Fibroblast of peridontal ligament (primary cell): ENCODE measurements around the gene SFSWAP.

Source experiments
- DNase-seq: peaks from one replicate; pipeline ENCODE4 v3.0.0-alpha.2; 2010; ENCODE audit errors: extremely low read depth

SFSWAP gene

DNA sequence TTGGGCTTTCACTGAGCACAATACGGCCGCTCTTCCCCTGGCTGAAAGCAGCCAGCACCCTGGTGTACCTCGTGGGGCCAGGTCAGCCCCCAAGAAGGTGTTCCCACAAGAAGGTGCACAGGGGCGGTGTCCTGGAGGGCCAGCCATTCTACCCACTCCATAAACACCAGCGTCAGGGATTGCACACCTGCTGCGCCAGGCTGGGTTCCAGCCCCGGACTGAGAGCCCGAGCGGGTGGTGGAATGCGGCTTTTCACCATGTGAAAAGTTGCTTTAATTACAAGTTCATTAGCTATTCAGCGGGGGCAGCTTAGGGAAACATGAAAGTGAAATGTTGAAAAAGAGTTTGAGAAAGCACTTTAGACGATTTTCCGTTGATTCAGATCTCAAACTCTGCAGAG lies 99.8 kb downstream of the SFSWAP start:
- no peak for DNase-seq

DNA sequence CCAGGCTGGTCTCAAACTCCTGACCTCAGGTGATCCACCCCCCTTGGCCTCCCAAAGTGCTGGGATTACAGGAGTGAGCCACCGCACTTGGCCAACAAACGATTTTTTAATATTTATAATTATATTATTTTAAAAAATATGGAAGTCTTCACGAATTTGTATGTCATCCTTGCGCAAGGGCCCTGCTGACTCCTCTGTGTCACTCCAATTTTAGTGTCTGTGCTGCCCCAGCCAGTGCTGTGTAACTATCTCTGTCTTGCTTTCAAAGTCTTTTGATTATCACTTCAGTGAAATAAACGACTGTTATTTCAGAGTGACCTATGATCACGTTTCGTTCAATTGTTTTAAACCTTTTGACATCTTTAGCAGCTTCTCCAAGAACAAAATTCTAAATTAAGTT lies 104.2 kb downstream of the SFSWAP start:
- no peak for DNase-seq

DNA sequence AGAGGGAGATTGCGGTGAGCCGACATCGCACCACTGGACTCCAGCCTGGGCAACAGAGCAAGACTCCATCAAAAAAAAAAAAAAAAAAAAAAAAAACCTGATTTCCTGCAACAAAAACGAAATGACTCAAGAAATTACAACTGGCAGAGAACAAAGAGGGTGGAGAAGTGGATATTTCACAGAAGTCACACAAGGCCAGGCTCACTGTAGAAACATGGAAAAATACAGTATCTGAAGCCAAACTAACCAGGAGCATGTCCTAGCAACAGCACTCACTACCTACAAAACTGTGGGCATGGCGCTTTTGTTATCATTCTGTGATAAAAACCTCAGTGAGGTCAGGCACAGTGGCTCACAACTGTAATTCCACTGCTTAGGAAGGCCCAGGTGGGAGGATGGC lies 105.6 kb downstream of the SFSWAP start:
- DNase-seq: no peak

DNA sequence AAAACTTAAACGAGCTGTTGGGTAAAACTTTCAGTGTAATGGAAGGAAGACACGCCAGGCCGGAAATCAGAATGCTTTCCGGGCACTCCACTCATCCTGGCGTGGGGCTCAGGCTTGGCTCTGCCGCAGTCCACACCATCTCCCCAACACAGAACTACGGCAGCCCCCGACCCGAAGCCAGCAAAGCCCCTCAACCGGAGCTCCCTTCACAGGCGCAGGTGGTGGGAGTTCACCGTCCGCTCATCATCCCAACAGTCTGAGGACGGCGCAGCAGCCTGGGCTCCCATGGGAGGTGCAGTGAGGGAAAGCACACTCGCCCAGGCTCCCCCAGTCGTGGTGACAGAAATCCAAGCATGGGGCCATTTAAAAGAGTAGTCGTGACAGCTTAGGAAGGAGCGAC lies 106.4 kb downstream of the SFSWAP start:
- DNase-seq: no peak

DNA sequence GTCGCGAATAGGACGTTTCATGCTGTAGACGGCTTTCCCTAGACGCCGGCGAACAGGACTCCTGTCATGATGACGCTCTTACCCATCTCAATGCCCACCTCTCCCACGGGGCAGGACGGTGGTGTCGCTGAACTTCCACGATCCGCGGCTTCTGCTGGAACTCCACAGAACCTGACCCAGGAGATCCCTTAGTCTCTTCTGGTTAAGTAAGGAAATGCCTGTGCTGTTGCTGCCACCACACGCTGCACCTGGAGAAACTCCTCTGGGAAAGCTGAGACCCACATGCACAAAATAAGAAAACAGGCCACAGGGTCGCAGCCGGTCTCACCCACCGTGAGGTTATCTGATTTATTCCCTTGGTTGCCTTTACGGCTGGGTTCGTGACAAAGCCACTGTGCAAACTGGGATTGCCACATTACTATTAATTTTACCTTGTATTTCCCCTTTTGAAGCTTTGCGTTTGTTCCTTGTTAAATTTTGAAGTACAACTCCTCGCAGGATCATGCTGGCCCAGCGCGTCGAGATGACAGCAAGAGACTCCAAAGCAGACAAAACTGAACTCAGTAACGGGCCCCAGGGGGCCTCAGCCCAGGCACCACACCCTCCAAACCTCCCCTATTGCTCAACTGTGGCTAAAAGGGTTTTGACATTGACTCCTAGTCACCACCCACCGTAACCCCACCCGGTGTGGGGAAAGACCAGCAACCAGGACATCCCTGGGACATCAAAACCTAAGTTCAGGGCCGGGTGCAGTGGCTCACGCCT lies 108.1 kb downstream of the SFSWAP start:
- no peak for DNase-seq

DNA sequence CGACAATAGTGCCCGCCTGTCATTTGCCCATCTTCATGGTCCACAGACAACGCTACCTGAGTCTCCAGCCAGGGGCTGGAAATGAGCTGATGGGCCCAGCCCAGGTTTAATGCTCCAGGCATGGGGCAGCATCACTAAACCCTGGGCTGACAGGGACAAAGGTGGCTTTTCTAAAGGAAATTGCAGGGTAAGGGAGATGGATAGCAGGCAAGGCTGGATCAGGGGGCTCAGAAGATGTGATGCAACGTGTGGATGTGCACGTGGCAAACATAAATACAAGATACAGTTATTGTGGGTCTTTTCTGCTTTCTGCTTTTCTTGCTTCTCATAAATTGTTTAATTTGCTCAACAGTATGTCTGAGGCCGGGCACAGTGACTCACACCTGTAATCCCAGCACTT lies 113.6 kb downstream of the SFSWAP start:
- no peak for DNase-seq

DNA sequence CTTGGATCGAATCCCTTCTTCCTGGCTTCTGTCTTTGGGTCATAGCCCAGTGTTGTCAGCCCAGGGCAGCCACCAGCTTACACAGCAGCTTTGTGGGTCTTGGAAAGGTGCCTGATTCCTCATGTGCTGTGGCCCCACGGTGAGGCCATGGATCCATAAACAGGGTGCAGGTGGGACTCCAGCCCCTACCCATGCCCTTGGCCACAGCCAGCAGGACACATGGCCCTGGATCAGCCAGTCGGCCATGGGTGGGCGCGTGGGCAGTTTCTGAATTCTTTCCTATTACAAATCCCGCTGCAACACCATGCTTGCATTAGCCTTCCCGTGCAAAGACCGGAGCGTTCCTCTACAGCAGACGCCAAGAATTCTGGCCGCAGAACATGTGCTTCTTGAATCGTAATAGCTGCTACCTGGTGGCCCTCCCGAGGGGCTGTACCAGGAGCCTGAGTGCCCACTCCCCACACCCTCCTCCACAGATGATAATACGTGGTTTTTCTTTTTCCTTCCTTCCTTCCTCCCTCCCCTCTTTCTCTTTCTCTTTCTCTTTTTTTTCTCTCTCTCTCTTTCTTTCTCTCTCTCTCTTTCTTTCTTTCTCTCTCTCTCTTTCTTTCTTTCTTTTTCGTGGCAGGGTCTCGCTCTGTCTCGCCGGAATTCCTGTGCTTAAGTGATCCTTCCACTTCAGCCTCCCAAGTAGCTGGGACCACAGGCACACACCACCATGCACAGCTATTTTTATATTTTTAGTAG lies 114.4 kb downstream of the SFSWAP start:
- peak; percentile 82 for DNase-seq

DNA sequence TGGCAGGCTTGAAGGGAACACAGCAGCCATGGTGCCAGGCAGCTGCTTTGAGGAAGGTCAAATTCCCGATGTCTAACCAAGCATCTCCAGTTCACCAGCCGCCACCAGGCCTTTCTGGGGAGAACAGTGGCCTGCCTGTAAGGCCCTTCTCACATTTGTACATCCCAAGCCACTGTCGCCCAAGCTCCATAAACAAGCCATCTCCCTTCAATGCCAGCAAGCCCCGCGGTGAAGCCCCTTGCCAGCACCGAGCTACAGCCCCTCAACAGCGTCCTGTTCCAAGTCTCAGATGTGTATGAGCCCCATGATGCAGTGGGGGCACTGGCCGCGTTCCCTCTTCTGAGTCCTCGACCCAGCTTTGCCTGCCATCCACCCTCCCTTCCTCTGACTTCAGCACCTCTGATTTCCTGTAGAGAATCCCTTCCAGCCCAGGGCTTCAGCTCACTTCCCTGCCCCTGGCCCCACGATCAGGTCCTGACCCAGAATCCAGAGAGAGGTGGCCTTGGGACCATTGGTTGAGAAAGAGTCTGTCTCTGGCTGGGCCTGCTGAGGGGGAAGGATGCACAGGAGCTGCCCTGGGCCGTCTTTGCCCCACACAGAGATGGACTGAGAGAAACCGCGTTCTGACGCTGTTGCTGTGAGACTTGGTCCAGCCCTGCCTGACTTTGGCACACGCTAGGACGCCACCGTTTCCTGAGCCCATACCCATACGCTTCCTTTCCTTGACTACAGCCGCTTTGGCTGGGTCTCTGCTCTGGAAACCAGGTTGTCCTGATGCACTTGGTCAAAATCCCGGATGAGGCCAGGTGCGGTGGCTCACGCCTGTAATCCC lies 115.4 kb downstream of the SFSWAP start:
- DNase-seq: no peak

DNA sequence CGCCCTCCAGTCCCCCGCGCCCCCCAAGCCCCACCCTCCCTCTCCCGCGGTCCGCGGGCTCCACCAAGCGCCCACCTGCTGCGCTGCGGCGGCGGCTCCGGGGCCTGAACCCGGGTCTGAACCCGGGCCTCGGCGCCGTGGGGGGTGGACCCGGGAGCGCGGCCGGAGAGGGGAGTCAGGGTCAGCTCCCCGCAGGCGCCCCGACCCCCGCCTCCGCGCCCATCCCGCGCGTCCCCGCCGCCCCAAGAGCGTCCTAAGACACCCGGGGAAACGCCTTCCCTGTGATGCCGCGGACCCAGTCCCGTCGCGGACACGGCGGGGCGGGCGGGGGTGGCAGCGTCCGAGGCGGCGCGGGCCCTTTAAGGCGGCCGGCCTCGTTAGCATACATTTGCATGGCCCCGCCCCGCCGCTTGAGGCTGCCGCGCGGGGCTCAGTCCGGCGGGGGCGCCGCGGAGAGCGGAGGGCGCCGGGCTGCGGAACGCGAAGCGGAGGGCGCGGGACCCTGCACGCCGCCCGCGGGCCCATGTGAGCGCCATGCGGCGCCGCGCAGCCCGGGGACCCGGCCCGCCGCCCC lies 117.2 kb downstream of the SFSWAP start, which contains the start of gene MMP17:
TSS of gene MMP17 (plus strand) at position 433 of the 574 bp plus-strand sequence. CDS start at position 535, 102 bp downstream.
- peak; percentile 51 for DNase-seq

DNA sequence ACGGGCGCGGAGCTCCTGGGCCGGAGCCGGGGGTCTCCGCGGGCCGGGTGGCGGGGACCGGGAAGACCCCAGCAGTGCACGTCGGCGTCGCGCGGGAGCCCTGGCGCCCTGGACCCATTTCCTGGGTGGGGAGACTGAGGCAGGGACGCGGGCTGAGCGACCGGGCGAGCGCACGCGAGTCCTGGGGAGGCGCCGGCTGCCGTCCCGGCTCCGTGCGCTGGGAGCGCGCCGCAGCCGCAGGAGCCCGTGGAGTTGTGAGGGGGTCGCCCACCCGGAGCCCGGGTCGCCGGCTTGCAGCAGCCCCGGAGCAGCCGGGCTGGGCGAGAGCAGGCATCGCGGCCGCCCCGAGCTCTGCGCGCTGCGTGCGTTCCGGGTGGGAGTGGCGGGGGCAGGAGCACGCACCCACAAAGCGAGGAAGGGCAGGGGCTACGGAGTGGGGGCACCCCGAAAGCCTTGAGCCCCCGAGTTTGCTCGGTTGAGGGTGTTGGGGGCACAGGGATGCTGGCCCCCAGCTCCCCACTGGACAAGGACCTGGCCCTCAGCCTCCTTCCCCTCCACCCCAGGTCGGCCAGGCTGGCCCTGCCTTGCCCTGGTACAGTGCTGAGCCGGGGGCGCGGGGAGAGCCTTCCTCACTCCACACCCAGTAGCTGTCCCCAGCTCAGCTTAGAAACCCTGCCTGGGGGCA lies 117.9 kb downstream of the SFSWAP start:
- no peak for DNase-seq

DNA sequence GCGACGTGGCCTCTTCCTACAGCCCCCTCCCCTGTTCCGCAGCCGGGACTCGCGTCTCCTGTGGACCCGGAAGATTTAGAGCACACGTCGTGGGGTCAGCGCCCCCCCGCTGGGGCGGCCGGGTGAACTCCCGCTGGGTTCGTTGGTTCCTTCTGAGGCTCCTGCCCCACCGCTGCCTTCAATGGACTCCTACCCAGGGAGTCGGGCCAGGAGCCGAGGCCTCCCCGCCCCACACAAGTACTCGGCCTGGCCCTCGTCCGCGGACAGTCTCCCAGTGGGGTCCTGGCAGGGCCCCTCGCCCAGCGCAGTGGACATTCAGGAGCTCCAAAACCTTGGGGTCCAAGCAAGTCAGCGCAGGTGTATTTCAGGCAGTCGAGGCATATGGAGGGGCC lies 118.5 kb downstream of the SFSWAP start:
- DNase-seq: peak; percentile 16

DNA sequence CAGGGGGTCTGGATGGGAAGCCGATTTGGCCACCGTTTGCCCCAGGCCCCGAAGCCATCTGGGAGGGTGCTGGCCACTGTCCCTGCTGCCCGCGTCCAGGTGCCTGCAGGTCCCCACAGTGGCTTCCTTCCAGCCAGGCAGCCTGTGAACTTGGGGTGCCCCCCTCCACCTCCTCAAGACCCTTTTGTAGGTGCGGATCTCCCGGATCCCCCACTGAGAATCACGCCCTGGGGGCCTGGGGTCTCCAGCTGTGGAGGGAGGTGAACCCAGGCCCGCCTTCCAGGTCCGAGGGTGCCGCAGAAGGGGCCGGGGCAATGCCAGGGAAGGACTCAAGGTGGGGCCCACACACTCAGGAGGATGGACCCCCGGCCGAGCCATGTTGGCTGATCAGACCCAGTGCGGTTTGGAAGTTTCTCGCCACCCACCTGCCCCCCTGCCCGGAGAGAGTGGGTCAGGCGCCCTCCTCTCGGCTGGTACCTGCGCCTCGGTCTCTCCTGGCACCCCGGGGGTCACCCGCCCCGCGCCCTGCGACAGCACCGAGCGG lies 119.0 kb downstream of the SFSWAP start:
- DNase-seq: no peak

DNA sequence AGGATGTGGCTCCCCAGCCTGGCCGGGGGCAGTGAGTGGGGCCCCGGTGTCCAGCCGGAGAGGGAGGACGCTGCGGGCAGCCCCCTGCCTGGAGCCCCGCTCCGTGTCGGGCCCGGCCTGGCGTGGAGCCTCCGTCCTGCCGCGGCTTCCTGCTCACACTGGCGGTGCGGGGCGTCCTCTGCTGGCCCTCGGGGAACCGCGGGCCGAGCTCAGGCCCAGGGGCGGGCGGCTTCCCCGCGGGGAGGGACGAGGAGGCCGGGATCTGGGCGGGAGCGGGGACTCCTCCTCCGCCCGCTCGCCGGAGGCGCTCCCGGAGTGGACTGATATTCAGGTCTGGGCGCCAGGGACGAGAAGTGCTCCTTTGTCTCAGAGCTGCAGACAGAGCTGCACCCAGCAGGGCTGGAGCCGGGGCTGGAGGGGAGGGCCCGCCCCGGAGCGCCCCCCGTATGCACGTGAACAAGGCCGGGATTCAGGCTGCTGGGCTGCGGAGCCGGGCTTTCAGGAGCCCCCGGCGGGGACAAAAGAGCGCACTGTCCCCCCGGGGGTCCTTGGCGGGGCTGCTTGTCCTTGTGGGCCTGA lies 119.5 kb downstream of the SFSWAP start:
- DNase-seq: peak; percentile 77

DNA sequence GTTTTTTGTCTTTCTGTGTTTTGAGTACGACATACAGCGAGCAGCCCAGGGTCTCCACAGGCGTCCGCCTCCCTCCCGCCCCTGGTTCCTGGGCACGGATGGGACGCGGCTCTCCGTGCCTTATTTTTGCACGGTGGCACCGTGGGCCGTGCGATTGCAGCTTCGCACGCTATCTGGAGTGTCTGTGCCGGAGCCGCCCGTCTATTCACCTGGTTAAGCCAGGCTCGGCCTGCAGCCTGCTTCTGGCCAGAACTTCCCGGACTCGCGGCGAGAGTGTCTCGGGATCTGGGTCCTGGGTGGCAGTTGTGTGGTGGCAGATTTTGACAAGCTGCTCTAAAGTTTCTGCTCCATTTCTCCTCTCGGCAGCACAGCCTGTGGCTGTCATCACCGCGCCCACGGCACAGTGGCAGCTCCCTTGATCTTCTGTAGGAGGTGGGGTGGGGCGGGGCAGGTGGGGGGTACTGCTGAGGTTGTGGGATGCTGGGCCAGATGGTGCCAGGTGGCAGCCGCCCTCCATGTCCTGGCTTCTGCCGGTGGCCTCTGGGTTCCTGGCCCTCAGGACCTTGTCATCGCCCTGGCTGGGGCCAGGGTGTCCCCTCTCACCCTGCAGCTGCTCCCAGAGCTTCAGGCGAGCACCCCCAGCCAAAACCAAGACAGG lies 120.2 kb downstream of the SFSWAP start:
- DNase-seq: no peak

DNA sequence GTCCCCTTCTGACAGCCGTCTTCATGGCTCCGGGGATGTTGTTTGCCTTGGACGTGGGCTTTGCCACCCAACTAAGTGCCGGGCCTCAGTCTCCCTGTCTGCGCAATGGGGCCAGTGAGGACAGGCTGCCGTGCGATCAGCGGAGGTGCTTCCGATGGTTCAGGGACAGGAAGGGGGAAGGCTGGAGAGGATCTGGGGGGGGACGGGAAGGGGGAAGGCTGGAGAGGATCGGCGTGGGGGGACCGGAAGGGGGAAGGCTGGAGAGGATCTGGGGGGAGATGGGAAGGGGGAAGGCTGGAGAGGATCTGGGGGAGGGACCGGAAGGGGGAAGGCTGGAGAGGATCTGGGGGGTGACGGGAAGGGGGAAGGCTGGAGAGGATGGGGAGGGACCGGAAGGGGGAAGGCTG lies 120.7 kb downstream of the SFSWAP start:
- peak; percentile 89 for DNase-seq

DNA sequence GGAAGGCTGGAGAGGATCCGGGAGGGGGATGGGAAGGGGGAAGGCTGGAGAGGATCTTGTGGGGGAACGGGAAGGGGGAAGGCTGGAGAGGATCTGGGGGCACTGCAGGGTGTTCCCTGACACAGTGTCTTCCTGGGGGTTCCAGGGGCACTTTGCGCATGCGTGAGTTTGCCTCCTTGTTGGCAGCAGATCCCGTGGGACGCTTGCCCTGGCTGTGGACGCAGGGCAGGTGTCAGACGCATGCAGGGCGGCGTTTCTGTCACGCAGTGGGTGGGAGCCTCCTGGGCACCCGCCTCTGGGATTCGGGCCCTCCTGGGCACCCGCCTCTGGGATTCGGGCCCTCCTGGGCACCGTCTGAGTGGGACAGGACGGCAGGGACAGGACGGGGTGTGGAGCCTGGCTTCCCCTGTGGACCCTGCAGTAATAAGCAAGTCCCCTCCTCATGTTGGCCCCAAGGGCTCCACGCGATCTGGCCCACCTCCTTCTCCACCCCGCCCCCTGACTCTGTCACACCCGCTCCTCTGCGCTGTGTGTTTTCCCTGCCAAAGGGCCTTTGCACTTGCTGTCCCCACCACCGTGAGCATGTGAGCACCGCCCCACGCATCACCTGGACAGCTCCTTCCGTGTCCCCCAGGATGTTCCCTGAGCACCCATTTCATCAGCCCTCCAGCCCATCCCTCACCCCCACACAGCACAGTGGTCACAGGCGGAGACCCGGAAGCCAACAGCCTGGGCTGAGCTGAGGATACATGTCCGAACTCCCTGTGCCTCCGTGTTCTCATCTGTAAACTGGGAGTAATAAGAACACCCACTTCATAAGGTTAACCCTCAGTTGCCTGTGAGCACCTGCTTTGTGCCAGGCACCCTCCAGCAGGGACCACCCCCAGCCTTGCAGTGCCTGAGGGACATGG lies 121.7 kb downstream of the SFSWAP start:
- peak; percentile 79 for DNase-seq

DNA sequence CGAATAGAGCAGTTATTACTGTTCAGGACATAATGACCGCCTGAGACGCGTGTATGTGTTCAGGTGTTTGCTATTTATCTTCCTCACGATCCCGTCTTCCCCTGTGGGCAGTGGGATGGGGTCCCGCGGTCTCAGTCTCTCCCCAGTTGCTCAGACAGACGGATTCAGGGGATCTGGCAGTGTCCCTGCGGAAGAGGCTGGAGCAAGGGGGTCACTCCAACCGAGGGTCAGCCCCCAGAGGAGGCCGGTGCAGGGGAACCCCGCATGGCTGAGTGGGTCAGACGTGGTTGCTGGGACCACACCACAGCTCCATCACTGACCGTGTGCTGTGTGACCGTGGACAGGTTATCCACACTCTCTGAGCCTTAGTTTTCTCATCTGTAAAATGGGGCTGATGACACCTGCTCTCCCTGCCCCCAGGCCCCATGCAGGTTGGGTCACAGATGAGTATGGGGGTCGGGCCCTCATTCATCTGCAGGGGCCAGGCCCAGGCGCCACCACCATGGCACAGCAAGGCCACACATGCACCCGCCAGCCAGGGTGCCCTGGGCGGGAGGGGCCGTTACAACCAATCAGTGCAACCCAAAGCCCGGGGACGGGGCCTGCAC lies 122.5 kb downstream of the SFSWAP start:
- DNase-seq: no peak

DNA sequence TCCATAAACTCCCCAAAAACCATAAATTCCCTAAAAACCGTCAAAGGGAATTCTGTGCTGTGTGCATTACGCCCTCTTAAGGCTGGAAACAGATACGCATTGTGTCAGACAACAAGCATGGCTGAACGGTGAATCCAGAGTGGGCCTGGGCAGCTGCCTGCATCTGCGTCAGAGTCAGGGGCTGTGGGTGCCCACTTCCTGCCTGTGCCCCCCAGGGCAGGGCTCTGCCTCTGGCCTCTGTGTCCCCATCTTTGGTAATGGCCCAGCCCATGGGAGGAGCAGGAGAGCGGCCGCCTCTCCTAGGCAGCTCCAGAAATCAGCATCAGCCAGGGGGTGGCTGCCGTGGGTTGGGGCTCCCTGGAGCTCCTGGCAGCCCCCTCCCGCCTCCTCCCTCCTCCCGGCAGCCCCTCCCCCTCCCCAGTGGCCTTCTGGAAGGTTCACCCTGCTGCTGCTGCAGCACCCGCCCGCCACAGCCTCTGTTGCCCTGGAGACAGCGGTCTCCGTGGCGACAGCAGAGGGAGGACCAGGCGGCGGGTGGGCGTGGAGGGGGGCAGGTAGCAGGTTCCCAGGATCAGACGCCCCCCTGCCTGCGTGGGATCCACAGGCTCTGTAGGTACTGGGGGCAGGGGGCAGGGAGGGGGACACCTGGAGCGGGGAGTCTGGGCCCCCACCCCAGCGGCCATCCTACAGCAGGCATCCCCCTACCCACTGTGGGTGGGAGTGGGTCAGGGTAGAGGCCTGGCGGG lies 123.2 kb downstream of the SFSWAP start:
- peak; percentile 48 for DNase-seq
